Retinal pigment epithelial cell (primary cell): ENCODE measurements around the gene SERPIND1.
"Not testable (repeated sequence)": the region's sequence is repeated elsewhere in the genome, so short reads cannot be mapped to it uniquely, and the experiment has no call there.

ENCODE experiments used
- DNase-seq: peaks from one replicate; pipeline ENCODE4 v3.0.0-alpha.2; 2010; ENCODE audit warnings: low read depth
- H3K4me3 ChIP-seq: 2 replicates; pipeline ENCODE4 v1.5.1; 2011; ENCODE audit warnings: mild to moderate bottlenecking, low read length, control low read depth, moderate library complexity
- CTCF ChIP-seq: conservative IDR thresholded peaks from 2 replicates; pipeline ENCODE4 v1.5.1; 2011; ENCODE audit warnings: low read depth, low read length, control low read depth, inconsistent platforms

SERPIND1 gene

GRCh38 chr22:20773793-20774212, at the start of gene SERPIND1:
Gene SERPIND1, plus strand, starts transcription at chr22:20774113. Its CDS starts 5,200 bp downstream, at chr22:20779313.
- TF ChIP-seq CTCF, result no peak
- DNase-seq, result no peak
- no peak within 1 kb of the TSS for H3K4me3 ChIP-seq

GRCh38 chr22:20724676-20725454, 49.0 kb upstream of the SERPIND1 start:
- no peak overlapping the region for H3K4me3 ChIP-seq
- no peak for TF ChIP-seq CTCF

GRCh38 chr22:20725987-20726558, 47.8 kb upstream of the SERPIND1 start:
- TF ChIP-seq CTCF, result no peak
- DNase-seq, result no peak
- no peak overlapping the region for H3K4me3 ChIP-seq

More at GRCh38 chr22:20724676-20725454, 49.0 kb upstream of the SERPIND1 start:
- no peak for DNase-seq

- DNase-seq, result no peak
- TF ChIP-seq CTCF, result no peak
- H3K4me3 ChIP-seq, result no peak overlapping the region
Observed at GRCh38 chr22:20727118-20728015, 46.5 kb upstream of the SERPIND1 start.

GRCh38 chr22:20728523-20729190, 45.3 kb upstream of the SERPIND1 start:
- no peak for TF ChIP-seq CTCF

GRCh38 chr22:20729194-20729593, 44.7 kb upstream of the SERPIND1 start:
- no peak for TF ChIP-seq CTCF
- no peak overlapping the region for H3K4me3 ChIP-seq
- no peak for DNase-seq

More at GRCh38 chr22:20728523-20729190, 45.3 kb upstream of the SERPIND1 start:
- H3K4me3 ChIP-seq, result no peak overlapping the region
- DNase-seq, result no peak

GRCh38 chr22:20732431-20732830, 41.5 kb upstream of the SERPIND1 start:
- not testable (repeated sequence) for H3K4me3 ChIP-seq, DNase-seq

- DNase-seq, result not testable (repeated sequence)
Observed at GRCh38 chr22:20735356-20736162, 38.4 kb upstream of the SERPIND1 start.

GRCh38 chr22:20736891-20737290, 37.0 kb upstream of the SERPIND1 start:
- H3K4me3 ChIP-seq, result not testable (repeated sequence)

More at GRCh38 chr22:20735356-20736162, 38.4 kb upstream of the SERPIND1 start:
- H3K4me3 ChIP-seq, result not testable (repeated sequence)

More at GRCh38 chr22:20736891-20737290, 37.0 kb upstream of the SERPIND1 start:
- not testable (repeated sequence) for DNase-seq
